Adrenal gland (tissue), 12 donors: ENCODE results near the gene TDRD10. TPM values are rescaled to one million over a fixed set of nuclear protein-coding genes. Genes with fewer than 3 reads are reported as not detected.

Experiments used
- DNase-seq, 7 donors: peaks; one replicate each; pipeline ENCODE4 v3.0.0-alpha.2; 2019 to 2020
- H3K27ac ChIP-seq, 5 donors: fragments of 200-600 bp; sonication (generic) in 4 of 5; 1 replicate in 3 of 5; 2 replicates in 2 of 5; pipeline versions ENCODE4 v1.5.1 to v1.8.0; 2016 to 2020; ENCODE audit warnings: mild to moderate bottlenecking in 1 of 5
- H3K27me3 ChIP-seq: fragments of 200-600 bp; 2 replicates; pipeline ENCODE4 v1.8.0; 2021
- H3K36me3 ChIP-seq, 2 donors: fragments of 200-600 bp; replicated peaks in 1 of 2; 1 replicate in 1 of 2; 2 replicates in 1 of 2; pipeline versions ENCODE4 v1.5.1 to v1.8.0; 2018 to 2022
- H3K4me1 ChIP-seq, 2 donors: fragments of 200-600 bp; replicated peaks in 1 of 2; 1 replicate in 1 of 2; 2 replicates in 1 of 2; pipeline versions ENCODE4 v1.5.1 to v1.8.0; 2018 to 2021
- H3K4me3 ChIP-seq, 4 donors: fragments of 200-600 bp; sonication (generic) in 3 of 4; one replicate each; pipeline ENCODE4 v1.5.1; 2016 to 2018
- H3K9me3 ChIP-seq, 3 donors: fragments of 200-600 bp; sonication (generic) in 1 of 3; replicated peaks in 1 of 3; 1 replicate in 2 of 3; 2 replicates in 1 of 3; pipeline versions ENCODE4 v1.5.1 to v1.8.0; 2016 to 2021
- CTCF ChIP-seq, 6 experiments: fragments of 450-650 bp in 4 of 6; fragments of 200-600 bp in 2 of 6; sonication (generic) in 1 of 6; IDR thresholded peaks; 1 replicate in 5 of 6; 2 replicates in 1 of 6; pipeline versions ENCODE4 v1.5.1 to v1.8.0; 2016 to 2021; ENCODE audit warnings: antibody characterized with exemption in 6 of 6, mild to moderate bottlenecking in 2 of 6, moderate library complexity in 1 of 6
- POLR2A ChIP-seq, 2 donors: fragments of 450-650 bp; IDR thresholded peaks; one replicate each; pipeline ENCODE4 v1.6.1; 2017; ENCODE audit warnings: antibody characterized with exemption in 2 of 2, mild to moderate bottlenecking in 2 of 2, moderate library complexity in 1 of 2
- WGBS, 4 donors: extraction: QIAGEN DNeasy Blood & Tissue Kit in 2 of 4; methylation state at CpG; one replicate each; pipeline versions ENCODE4 v1.1.5 to v1.1.7; 2013 to 2017; 5-methylcytosine and 5-hydroxymethylcytosine counted together
- intact Hi-C, 2 donors: fragments of 100-400 bp; cut with DNase I; formaldehyde crosslinking; loops; one replicate each; pipeline versions ENCODE4 v1.14.1 to v1.15.0; 2022 to 2023
- polyA plus RNA-seq, 3 donors: library from polyadenylated mRNA; stranded (reverse); fragments of 200-250 nt in 2 of 3; fragments of 350-450 nt in 1 of 3; fragmentation: Illumina TruSeq in 1 of 3; extraction: RNeasy Lipid Tissue Mini Kit (QIAGEN cat#74804) in 1 of 3; gene quantifications; one replicate each; pipeline ENCODE4 v1.2.3, GENCODE V29; 2013 to 2014
- total RNA-seq, 9 donors: library from RNA; depleted of rRNA in 4 of 9; stranded (reverse); fragments of >200 nt in 4 of 9; fragments of 120-200 nt in 1 of 9; fragmentation: NEBNext Ultra II Directional in 1 of 9; extraction: Animal tissue kit (Norgen Biotek cat#: 25700) in 1 of 9; gene quantifications; one replicate each; pipeline versions ENCODE4 v1.1.0 to v1.2.4, GENCODE V29; 2013 to 2023
- donor health status: healthy with polysubstance abuse.
- donor health status: Bipolar disorder and iron deficiency.
- donor health status: DM: yes; HTN: yes; CAD: no.
- donor health status: DM: no; HTN: no; CAD: no.
- donor health status: DM: no; HTN: no; CAD: no.
- donor health status: DM: yes; HTN: yes; CAD: no.

The TDRD10 gene
- total and polyA plus RNA-seq, 12 donors: 0.55 to 24.9 (median 3.6) TPM; not detected in 1

- WGBS, 4 donors: 65 to 73% (median 70%) methylated on average over 5 of the region's 5 CpGs
- Histone ChIP-seq H3K27me3 (no peaks in the 10 kb centered on the region), H3K36me3 (no peaks in the 10 kb centered on the region), H3K4me1 (peaks cover 15 to 52% of the 10 kb centered on the region in 2 donors), H3K4me3 (no peak overlapping the region), H3K27ac (peak overlapping the region in 3 of 5 donors; percentile 37 to 61 (median 59)), H3K9me3 (no peaks in the 10 kb centered on the region)
- no peak for DNase-seq
- intact Hi-C loops: no loop called here
- TF ChIP-seq POLR2A (IDR thresholded peaks at IDR 0.05): no peak
- no peak for TF ChIP-seq CTCF (IDR thresholded peaks at IDR 0.05)
These were observed 5.6 kb upstream of the TDRD10 start for GRCh38 chr1:154496383-154496782.

GRCh38 chr1:154497026-154497806 lies 4.8 kb upstream of the TDRD10 start:
- peak; percentile 43 to 83 (median 66) for DNase-seq
- Histone ChIP-seq H3K4me1 (peaks cover 19 to 56% of the 10 kb centered on the region in 2 donors), H3K27me3 (no peaks in the 10 kb centered on the region), H3K4me3 (no peak overlapping the region), H3K27ac (peak overlapping the region in 4 of 5 donors; percentile 55 to 61 (median 60)), H3K36me3 (no peaks in the 10 kb centered on the region), H3K9me3 (no peaks in the 10 kb centered on the region)
- WGBS, 4 donors: 21 to 38% (median 34%) methylated on average over 5 of the region's 5 CpGs
- intact Hi-C loops: no loop called here
- TF ChIP-seq POLR2A (IDR thresholded peaks at IDR 0.05) (no peak), CTCF (IDR thresholded peaks at IDR 0.05) (no peak)

GRCh38 chr1:154499446-154499845 lies 2.6 kb upstream of the TDRD10 start:
- TF ChIP-seq CTCF (IDR thresholded peaks at IDR 0.05): no peak
- no peak for TF ChIP-seq POLR2A (IDR thresholded peaks at IDR 0.05)
- intact Hi-C loops: no loop called here
- Histone ChIP-seq H3K27me3 (no peaks in the 10 kb centered on the region), H3K9me3 (no peaks in the 10 kb centered on the region), H3K4me1 (peaks cover 19 to 57% of the 10 kb centered on the region in 2 donors), H3K4me3 (no peak overlapping the region), H3K36me3 (no peaks in the 10 kb centered on the region), H3K27ac (no peak overlapping the region)
- 67 to 87% (median 76%) methylated on average over 1 of the region's 1 CpG for WGBS, 4 donors
- DNase-seq: no peak

GRCh38 chr1:154500533-154500932 lies 1.5 kb upstream of the TDRD10 start:
- Histone ChIP-seq H3K27me3 (no peaks in the 10 kb centered on the region), H3K4me3 (peak overlapping the region in 2 of 4 donors; percentile 43 to 53), H3K36me3 (no peaks in the 10 kb centered on the region), H3K4me1 (peaks cover 19 to 50% of the 10 kb centered on the region in 2 donors), H3K27ac (no peak overlapping the region), H3K9me3 (no peaks in the 10 kb centered on the region)
- intact Hi-C loops: no loop called here
- TF ChIP-seq POLR2A (IDR thresholded peaks at IDR 0.05) (no peak), CTCF (IDR thresholded peaks at IDR 0.05) (no peak)
- 79 to 89% (median 80%) methylated on average over 8 of the region's 8 CpGs for WGBS, 4 donors
- DNase-seq: no peak
